Measurements from ENCODE around the gene TM9SF3.
"Not testable (repeated sequence)": the region's sequence is repeated elsewhere in the genome, so short reads cannot be mapped to it uniquely, and the experiment has no call there.

Gene TM9SF3

GRCh38 chr10:96600337-96600736, 13.5 kb upstream of the TM9SF3 start:
- DNase-seq (ENCODE audit: low spot score): no peak

- DNase-seq (ENCODE audit: low spot score): no peak
Observed at GRCh38 chr10:96598846-96599245, 12.0 kb upstream of the TM9SF3 start.

- DNase-seq (ENCODE audit: low spot score): no peak
Observed at GRCh38 chr10:96596422-96597407, 9.9 kb upstream of the TM9SF3 start.

GRCh38 chr10:96595741-96596140, 8.9 kb upstream of the TM9SF3 start:
- no peak for DNase-seq (ENCODE audit: low spot score)

GRCh38 chr10:96591946-96592345, 5.1 kb upstream of the TM9SF3 start:
- DNase-seq (ENCODE audit: low spot score): no peak

GRCh38 chr10:96588616-96589419, 2.0 kb upstream of the TM9SF3 start:
- no peak for DNase-seq (ENCODE audit: low spot score)

GRCh38 chr10:96588060-96588554, 1.3 kb upstream of the TM9SF3 start:
- no peak for DNase-seq (ENCODE audit: low spot score)

GRCh38 chr10:96587264-96588059, 650 bp upstream of the TM9SF3 start:
- DNase-seq (ENCODE audit: low spot score): no peak

- DNase-seq (ENCODE audit: low spot score): no peak
Observed at GRCh38 chr10:96585736-96586418, 935 bp downstream of the TM9SF3 start.

GRCh38 chr10:96584474-96584873, 2.3 kb downstream of the TM9SF3 start:
- no peak for DNase-seq (ENCODE audit: low spot score)

- DNase-seq (ENCODE audit: low spot score): no peak
Observed at GRCh38 chr10:96584035-96584434, 2.8 kb downstream of the TM9SF3 start.

GRCh38 chr10:96579133-96579532, 7.7 kb downstream of the TM9SF3 start:
- no peak for DNase-seq (ENCODE audit: low spot score)

- DNase-seq (ENCODE audit: low spot score): no peak
Observed at GRCh38 chr10:96578633-96579032, 8.2 kb downstream of the TM9SF3 start.

GRCh38 chr10:96578022-96578421, 8.8 kb downstream of the TM9SF3 start:
- no peak for DNase-seq (ENCODE audit: low spot score)

- no peak for DNase-seq (ENCODE audit: low spot score)
Observed at GRCh38 chr10:96577069-96577468, 9.7 kb downstream of the TM9SF3 start.

- no peak for DNase-seq (ENCODE audit: low spot score)
Observed at GRCh38 chr10:96576277-96576980, 10.4 kb downstream of the TM9SF3 start.

- not testable (repeated sequence) for DNase-seq (ENCODE audit: low spot score)
Observed at GRCh38 chr10:96574564-96574963, 12.2 kb downstream of the TM9SF3 start.

GRCh38 chr10:96573036-96573435, 13.8 kb downstream of the TM9SF3 start:
- no peak for DNase-seq (ENCODE audit: low spot score)

GRCh38 chr10:96570983-96571964, 15.5 kb downstream of the TM9SF3 start:
- DNase-seq (ENCODE audit: low spot score): no peak
